ENCODE data around the gene PPBP.

Gene PPBP

GRCh38 chr4:73947239-73947985 is 40.6 kb downstream of the PPBP start:
- DNase-seq: no peak

DNA sequence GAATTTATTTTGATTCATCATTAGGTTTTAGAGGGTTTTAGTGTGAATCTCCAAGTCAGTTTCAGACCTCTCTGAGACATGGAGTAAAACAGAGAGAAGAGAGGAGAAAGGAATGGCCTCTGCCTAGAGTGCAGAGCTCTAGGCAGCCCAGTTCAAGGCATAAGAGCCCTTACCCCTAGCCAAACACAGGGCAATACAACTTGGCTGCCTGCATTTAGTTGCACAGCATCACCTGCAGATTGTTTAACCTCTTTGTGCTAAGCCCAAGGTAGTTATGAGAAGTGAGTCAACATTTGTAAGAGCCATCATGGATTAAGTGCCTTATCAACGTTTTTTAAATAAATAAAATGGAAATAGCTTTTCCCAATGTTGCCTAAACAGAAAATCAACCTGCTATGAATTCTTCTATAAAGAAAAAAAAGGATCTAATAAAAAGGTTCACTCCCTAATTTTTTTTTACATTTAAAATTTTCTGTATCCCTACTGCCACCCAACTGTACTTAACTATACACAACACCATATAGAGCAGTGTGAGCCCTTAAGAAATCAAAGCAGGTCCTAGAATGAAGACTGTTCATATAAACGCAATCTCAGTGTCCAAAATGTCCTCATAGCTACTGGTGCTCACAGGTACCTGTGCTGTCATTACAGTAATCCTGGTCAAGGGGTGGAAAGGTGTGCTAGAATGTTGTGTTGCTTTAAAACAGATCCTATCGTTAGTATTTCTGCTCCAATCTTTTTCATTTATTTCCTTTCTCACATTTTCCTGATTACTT is 42.1 kb downstream of the PPBP start:
- DNase-seq: no peak

DNA sequence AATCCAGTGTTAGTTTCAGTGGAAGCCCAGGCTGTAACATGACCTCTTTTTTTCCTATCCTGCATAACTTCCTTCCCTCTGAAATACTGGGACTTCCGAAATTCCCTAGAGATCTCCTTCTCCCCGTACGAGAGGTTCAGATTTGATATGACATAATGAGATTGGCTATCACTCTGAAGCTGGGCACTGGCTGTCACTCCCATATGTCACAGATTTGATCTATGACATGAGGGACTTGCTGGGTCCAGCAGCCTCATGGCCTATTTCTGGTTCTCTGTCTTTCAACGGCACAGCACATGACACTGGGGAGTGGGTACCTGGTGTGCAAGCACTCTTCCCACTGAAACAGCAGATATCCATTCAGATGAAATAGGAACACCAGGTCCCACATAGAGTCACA is 42.9 kb downstream of the PPBP start:
- DNase-seq: no peak

DNA sequence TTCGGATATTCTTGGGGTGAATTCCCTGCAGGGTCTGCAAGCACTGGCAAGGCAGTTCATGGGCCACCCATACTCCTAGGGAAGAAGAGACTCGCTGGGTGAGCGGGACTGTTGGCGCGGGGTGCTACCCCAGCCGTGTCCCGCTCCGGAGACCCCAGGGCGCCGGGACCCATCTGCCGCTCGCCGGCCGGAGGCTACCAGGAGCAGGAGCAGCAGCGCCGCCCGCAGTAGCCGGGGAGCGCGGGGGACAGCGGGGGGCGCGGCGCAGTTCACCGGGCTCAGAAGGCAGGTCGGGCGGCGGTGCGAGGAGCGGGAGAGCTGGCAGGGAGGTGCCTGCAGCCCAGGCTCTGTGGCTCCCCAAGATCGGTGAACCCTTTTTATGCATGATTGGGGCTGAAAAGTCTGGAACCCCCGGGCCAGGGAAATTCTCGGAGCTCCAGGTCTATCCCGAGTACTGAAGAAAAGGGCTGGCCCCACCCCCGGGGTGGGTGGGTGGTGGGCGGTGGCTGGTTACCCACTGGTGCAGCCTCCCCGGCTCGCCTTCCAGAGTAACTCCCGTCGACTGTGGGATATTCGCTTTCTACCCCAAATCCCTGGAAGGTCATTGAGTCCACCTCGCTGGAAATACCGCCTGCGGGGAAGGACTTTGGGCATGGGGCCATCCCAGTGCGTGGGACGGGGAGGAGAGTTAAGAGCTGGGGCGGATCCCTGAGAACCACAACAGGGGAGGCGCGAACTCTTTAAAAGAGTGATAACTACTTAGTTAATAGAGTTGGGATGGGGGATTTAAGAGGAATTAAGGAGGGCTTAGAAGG is 43.7 kb downstream of the PPBP start:
- DNase-seq: peak; percentile 6

DNA sequence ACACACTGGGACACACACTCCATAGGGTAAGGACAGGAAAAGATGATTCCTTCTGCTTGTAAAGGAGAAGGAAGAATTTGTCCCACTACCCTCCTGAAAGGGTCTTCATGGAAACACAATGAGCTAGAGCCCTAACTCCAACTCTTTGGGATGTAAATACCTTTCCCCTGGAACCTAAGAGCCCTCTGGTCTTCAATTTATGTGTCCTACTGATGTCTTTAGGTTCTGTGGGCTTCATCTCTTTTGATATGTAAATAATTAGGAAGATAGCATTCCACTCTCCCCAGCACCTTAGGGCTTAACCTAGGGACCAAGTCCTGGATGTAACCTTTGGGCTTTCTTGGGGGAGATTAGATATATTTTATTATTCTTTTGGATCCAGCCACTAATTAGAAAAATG is 44.4 kb downstream of the PPBP start:
- DNase-seq: no peak

- DNase-seq: no peak
Measured at GRCh38 chr4:73936969-73937368, 51.0 kb downstream of the PPBP start.
